GM23338 (cell line): ENCODE data around the gene DUSP8.

Experiments
- CREB1 ChIP-seq: fragments of 250-450 bp; sonication (Bioruptor Pico); IDR thresholded peaks from 2 replicates; pipeline ENCODE4 v1.5.0; 2020; ENCODE audit warnings: low read depth, mild to moderate bottlenecking, moderate library complexity
- POLR2AphosphoS5 ChIP-seq: IDR thresholded peaks from 2 replicates; pipeline ENCODE4 v1.6.1; 2016; ENCODE audit warnings: antibody characterized with exemption, low read depth
- STAT1 ChIP-seq: IDR thresholded peaks from one replicate; pipeline ENCODE4 v1.6.1; 2016; ENCODE audit warnings: antibody characterized with exemption; ENCODE audit not compliant: unreplicated experiment
- TF ChIP-seq, protein P1 (sequence below), 2 experiments: fragments of 200-600 bp in 1 of 2; sonication (generic) in 1 of 2; conservative IDR thresholded peaks; 2 replicates each; pipeline versions ENCODE4 v1.5.1 to v1.6.1; 2016 to 2017; ENCODE audit warnings: antibody characterized with exemption in 2 of 2, low read depth in 2 of 2, mild to moderate bottlenecking in 2 of 2, moderate library complexity in 1 of 2
- TF ChIP-seq, protein P2 (sequence below): IDR thresholded peaks from 2 replicates; pipeline ENCODE4 v1.6.1; 2016; ENCODE audit warnings: antibody characterized with exemption
- TF ChIP-seq, protein P3 (sequence below): IDR thresholded peaks from one replicate; pipeline ENCODE4 v1.6.1; 2018; ENCODE audit warnings: antibody characterized with exemption; ENCODE audit not compliant: unreplicated experiment

DNA sequence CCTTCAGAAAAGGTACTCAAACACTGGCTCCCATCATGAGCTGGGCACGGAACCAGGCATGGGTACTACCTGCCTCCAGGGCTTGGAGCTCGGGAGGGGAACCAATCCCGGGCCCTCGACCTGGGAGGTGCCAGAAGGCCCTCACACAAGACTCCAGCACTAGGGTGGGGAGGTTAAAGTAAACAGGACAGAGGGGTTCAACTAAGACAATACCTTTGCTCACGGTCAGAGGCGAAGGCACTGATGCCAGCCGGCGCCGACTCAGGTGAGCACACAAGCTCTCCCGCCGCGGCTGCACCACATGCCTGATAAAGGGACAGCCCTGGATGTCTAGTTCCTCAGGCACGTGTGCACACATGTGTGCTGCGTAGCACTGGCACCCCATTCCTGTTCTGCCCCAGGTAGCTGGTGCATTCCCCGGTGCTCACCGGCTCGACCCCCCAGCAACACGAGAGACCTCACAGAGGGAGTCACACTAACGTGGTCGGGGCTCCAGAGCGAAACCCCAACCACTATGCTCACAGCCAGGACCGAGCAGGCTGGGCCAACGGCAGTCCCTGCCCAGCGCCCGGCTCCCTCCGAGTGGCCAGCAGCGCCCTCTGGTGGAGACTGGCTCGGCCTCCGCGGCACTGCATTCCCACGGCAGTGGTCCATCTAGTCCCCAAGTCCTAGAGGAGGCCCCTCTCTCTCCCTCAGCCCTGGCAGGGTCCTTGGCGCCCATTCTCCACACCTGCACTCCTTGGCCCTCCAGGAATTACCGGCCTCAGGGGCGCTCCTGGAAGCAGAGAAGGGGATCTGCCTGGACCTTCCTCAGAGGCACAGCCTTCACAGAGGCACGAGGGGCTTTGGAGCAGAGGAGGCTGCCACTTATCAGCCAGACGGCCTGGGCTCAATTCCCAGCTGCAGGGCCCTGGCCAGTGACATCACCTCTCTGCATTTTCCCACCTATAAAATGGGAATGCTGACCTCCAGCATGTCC lies 56.7 kb downstream of the DUSP8 start:
- no peak for TF ChIP-seq POLR2AphosphoS5
- TF ChIP-seq, protein P1, sequence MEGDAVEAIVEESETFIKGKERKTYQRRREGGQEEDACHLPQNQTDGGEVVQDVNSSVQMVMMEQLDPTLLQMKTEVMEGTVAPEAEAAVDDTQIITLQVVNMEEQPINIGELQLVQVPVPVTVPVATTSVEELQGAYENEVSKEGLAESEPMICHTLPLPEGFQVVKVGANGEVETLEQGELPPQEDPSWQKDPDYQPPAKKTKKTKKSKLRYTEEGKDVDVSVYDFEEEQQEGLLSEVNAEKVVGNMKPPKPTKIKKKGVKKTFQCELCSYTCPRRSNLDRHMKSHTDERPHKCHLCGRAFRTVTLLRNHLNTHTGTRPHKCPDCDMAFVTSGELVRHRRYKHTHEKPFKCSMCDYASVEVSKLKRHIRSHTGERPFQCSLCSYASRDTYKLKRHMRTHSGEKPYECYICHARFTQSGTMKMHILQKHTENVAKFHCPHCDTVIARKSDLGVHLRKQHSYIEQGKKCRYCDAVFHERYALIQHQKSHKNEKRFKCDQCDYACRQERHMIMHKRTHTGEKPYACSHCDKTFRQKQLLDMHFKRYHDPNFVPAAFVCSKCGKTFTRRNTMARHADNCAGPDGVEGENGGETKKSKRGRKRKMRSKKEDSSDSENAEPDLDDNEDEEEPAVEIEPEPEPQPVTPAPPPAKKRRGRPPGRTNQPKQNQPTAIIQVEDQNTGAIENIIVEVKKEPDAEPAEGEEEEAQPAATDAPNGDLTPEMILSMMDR (conservative IDR thresholded peaks at IDR 0.05; ENCODE audit: low read depth in 2 of 2), result peak; percentile 85 to 95
- TF ChIP-seq, protein P2, sequence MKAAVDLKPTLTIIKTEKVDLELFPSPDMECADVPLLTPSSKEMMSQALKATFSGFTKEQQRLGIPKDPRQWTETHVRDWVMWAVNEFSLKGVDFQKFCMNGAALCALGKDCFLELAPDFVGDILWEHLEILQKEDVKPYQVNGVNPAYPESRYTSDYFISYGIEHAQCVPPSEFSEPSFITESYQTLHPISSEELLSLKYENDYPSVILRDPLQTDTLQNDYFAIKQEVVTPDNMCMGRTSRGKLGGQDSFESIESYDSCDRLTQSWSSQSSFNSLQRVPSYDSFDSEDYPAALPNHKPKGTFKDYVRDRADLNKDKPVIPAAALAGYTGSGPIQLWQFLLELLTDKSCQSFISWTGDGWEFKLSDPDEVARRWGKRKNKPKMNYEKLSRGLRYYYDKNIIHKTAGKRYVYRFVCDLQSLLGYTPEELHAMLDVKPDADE, result no peak
- TF ChIP-seq STAT1, result no peak
- TF ChIP-seq, protein P3, sequence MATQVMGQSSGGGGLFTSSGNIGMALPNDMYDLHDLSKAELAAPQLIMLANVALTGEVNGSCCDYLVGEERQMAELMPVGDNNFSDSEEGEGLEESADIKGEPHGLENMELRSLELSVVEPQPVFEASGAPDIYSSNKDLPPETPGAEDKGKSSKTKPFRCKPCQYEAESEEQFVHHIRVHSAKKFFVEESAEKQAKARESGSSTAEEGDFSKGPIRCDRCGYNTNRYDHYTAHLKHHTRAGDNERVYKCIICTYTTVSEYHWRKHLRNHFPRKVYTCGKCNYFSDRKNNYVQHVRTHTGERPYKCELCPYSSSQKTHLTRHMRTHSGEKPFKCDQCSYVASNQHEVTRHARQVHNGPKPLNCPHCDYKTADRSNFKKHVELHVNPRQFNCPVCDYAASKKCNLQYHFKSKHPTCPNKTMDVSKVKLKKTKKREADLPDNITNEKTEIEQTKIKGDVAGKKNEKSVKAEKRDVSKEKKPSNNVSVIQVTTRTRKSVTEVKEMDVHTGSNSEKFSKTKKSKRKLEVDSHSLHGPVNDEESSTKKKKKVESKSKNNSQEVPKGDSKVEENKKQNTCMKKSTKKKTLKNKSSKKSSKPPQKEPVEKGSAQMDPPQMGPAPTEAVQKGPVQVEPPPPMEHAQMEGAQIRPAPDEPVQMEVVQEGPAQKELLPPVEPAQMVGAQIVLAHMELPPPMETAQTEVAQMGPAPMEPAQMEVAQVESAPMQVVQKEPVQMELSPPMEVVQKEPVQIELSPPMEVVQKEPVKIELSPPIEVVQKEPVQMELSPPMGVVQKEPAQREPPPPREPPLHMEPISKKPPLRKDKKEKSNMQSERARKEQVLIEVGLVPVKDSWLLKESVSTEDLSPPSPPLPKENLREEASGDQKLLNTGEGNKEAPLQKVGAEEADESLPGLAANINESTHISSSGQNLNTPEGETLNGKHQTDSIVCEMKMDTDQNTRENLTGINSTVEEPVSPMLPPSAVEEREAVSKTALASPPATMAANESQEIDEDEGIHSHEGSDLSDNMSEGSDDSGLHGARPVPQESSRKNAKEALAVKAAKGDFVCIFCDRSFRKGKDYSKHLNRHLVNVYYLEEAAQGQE, result no peak
- TF ChIP-seq CREB1 (CRISPR knock-in tag), result no peak
